ENCODE data around the gene ZNF608.

Gene ZNF608

GRCh38 chr5:124740991-124741583 is 5.4 kb downstream of the ZNF608 start:
- peak; percentile 67 for DNase-seq (ENCODE audit: extremely low read depth, low read depth)
- TF ChIP-seq CTCF (IDR thresholded peaks at IDR 0.05; ENCODE audit: low read depth, low read length): no peak

GRCh38 chr5:124740071-124740470 is 6.4 kb downstream of the ZNF608 start:
- DNase-seq (ENCODE audit: extremely low read depth, low read depth): no peak
- no peak for TF ChIP-seq CTCF (IDR thresholded peaks at IDR 0.05; ENCODE audit: low read depth, low read length)

GRCh38 chr5:124739634-124740025 is 6.8 kb downstream of the ZNF608 start:
- no peak for TF ChIP-seq CTCF (IDR thresholded peaks at IDR 0.05; ENCODE audit: low read depth, low read length)
- DNase-seq (ENCODE audit: extremely low read depth, low read depth): no peak

- no peak for DNase-seq (ENCODE audit: extremely low read depth, low read depth)
- no peak for TF ChIP-seq CTCF (IDR thresholded peaks at IDR 0.05; ENCODE audit: low read depth, low read length)
These were observed 7.5 kb downstream of the ZNF608 start for GRCh38 chr5:124738681-124739633.

- no peak for DNase-seq (ENCODE audit: extremely low read depth, low read depth)
These were observed 8.8 kb downstream of the ZNF608 start for GRCh38 chr5:124737651-124738050.

GRCh38 chr5:124736805-124737188 is 9.6 kb downstream of the ZNF608 start:
- no peak for DNase-seq (ENCODE audit: extremely low read depth, low read depth)
- TF ChIP-seq CTCF (IDR thresholded peaks at IDR 0.05; ENCODE audit: low read depth, low read length): no peak

More at GRCh38 chr5:124737651-124738050, 8.8 kb downstream of the ZNF608 start:
- no peak for TF ChIP-seq CTCF (IDR thresholded peaks at IDR 0.05; ENCODE audit: low read depth, low read length)
